ENCODE data around the gene ELFN1. TPM values are rescaled to one million over a fixed set of nuclear protein-coding genes. Genes with fewer than 3 reads are reported as not detected.

ELFN1 gene
- total and polyA plus RNA-seq, 10 of the 15 experiments (the other 5 are each of a cell fraction or from before 2014, with no cell fraction given) = 0.04 TPM; not detected in 9

DNA sequence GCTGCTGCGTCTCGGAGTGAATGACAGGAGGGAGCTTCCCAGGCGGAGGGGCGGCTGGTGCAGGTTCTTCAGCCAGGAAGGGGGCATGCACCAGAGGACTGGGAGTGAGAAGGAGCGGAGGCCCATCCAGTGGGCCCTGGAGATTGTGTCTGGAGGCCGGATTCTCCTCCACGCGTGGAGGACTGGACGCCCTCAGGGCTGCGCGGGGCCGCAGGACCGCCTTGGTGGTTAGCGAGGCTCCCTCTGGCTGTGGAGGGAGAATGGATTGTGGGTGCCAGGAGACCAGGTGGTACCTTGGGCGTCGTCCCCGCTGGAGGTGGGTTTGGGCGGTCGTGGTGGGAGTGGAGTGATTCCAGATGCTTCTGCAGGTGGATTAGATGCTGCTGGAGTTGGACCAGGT is 68.9 kb downstream of the ELFN1 start:
- intact Hi-C loops (cut with micrococcal nuclease; ENCODE audit: unreplicated experiment) = no loop called here
- no peaks in the 10 kb centered on the region for H3K36me3 ChIP-seq (ENCODE audit: control insufficient read depth in 2 of 2, insufficient read depth in 2 of 2, low read length in 1 of 2)
- H3K9ac ChIP-seq (ENCODE audit: control insufficient read depth, insufficient read depth, low read length) = no peak overlapping the region
- ATAC-seq (no peak), FAIRE-seq (no peak), DNase-seq (ENCODE audit: low read depth, low spot score) (no peak)
- no peaks in the 10 kb centered on the region; a peak in 1 of 4 replicates for H3K27me3 ChIP-seq (replicated peaks in 1 of 2; ENCODE audit: control insufficient read depth in 2 of 2, insufficient read depth in 2 of 2, low read length in 1 of 2)
- WGBS (ENCODE audit: insufficient coverage, insufficient replicate concordance, low lambda C conversion rate, missing lambda C conversion rate) = 91% methylated on average over 19 of the region's 19 CpGs
- in situ Hi-C loops (cut with MboI) = no loop called here
- TF ChIP-seq, protein P1, sequence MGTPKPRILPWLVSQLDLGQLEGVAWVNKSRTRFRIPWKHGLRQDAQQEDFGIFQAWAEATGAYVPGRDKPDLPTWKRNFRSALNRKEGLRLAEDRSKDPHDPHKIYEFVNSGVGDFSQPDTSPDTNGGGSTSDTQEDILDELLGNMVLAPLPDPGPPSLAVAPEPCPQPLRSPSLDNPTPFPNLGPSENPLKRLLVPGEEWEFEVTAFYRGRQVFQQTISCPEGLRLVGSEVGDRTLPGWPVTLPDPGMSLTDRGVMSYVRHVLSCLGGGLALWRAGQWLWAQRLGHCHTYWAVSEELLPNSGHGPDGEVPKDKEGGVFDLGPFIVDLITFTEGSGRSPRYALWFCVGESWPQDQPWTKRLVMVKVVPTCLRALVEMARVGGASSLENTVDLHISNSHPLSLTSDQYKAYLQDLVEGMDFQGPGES (IDR thresholded peaks at IDR 0.05) = no peak
- TF ChIP-seq IKZF2 (IDR thresholded peaks at IDR 0.05) (no peak), TAF1 (IDR thresholded peaks at IDR 0.05; ENCODE audit: borderline replicate concordance, low read depth, low read length) (no peak), RFX5 (IDR thresholded peaks at IDR 0.05; ENCODE audit: low read depth, low read length) (no peak), IRF4 (IDR thresholded peaks at IDR 0.05; ENCODE audit: low read depth, low read length) (no peak), BACH1 (IDR thresholded peaks at IDR 0.05; ENCODE audit: borderline replicate concordance) (no peak), SIN3A (IDR thresholded peaks at IDR 0.05; ENCODE audit: low read depth, low read length) (no peak), MXI1 (IDR thresholded peaks at IDR 0.05; ENCODE audit: low read depth, low read length) (no peak), SIX5 (IDR thresholded peaks at IDR 0.05; ENCODE audit: low read depth, low read length, severe bottlenecking) (no peak), STAT1 (conservative IDR thresholded peaks at IDR 0.05) (no peak), MEF2A (IDR thresholded peaks at IDR 0.05; ENCODE audit: insufficient read depth, low read depth, low read length) (no peak), ASH2L (IDR thresholded peaks at IDR 0.05; ENCODE audit: borderline replicate concordance, low read depth) (no peak)
- TF ChIP-seq, protein P2, sequence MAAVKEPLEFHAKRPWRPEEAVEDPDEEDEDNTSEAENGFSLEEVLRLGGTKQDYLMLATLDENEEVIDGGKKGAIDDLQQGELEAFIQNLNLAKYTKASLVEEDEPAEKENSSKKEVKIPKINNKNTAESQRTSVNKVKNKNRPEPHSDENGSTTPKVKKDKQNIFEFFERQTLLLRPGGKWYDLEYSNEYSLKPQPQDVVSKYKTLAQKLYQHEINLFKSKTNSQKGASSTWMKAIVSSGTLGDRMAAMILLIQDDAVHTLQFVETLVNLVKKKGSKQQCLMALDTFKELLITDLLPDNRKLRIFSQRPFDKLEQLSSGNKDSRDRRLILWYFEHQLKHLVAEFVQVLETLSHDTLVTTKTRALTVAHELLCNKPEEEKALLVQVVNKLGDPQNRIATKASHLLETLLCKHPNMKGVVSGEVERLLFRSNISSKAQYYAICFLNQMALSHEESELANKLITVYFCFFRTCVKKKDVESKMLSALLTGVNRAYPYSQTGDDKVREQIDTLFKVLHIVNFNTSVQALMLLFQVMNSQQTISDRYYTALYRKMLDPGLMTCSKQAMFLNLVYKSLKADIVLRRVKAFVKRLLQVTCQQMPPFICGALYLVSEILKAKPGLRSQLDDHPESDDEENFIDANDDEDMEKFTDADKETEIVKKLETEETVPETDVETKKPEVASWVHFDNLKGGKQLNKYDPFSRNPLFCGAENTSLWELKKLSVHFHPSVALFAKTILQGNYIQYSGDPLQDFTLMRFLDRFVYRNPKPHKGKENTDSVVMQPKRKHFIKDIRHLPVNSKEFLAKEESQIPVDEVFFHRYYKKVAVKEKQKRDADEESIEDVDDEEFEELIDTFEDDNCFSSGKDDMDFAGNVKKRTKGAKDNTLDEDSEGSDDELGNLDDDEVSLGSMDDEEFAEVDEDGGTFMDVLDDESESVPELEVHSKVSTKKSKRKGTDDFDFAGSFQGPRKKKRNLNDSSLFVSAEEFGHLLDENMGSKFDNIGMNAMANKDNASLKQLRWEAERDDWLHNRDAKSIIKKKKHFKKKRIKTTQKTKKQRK (IDR thresholded peaks at IDR 0.05; ENCODE audit: low read depth, low read length) = no peak
- no peaks in the 10 kb centered on the region for H3K4me1 ChIP-seq (ENCODE audit: control insufficient read depth, insufficient read depth, low read length)
- H3K27ac ChIP-seq (ENCODE audit: control insufficient read depth, insufficient read depth) = no peak overlapping the region
- no peak overlapping the region for H2AFZ ChIP-seq (ENCODE audit: control insufficient read depth, low read depth, low read length)
- no TSS peak for BruUV-seq (replicated peaks)
- H4K20me1 ChIP-seq (ENCODE audit: control insufficient read depth, insufficient read depth) = no peaks in the 10 kb centered on the region; the same call in 1 of the 2 replicates
- no peaks in the 10 kb centered on the region for H3K9me3 ChIP-seq (replicated peaks; ENCODE audit: control insufficient read depth, insufficient read depth, low read length)
- SMC1A ChIA-PET (ENCODE audit: uncharacterized antibody, unreplicated experiment) = no interaction called here
- POLR2A ChIA-PET = no interaction called here
- H3K79me2 ChIP-seq (ENCODE audit: control insufficient read depth, insufficient read depth, low read length) = no peaks in the 10 kb centered on the region
- H3K4me2 ChIP-seq (ENCODE audit: control insufficient read depth, insufficient read depth) = no peak overlapping the region
- no peak overlapping the region for H3K4me3 ChIP-seq
- CTCF ChIA-PET = no interaction called here
- RAD21 ChIA-PET (ENCODE audit: unreplicated experiment) = no interaction called here

Data from GM12878 (cell line).